ENCODE results near the gene REELD1. TPM values are rescaled to one million over a fixed set of nuclear protein-coding genes. Genes with fewer than 3 reads are reported as not detected.

Gene REELD1
- total RNA-seq, 1 experiment from 2014 or later = not detected

DNA sequence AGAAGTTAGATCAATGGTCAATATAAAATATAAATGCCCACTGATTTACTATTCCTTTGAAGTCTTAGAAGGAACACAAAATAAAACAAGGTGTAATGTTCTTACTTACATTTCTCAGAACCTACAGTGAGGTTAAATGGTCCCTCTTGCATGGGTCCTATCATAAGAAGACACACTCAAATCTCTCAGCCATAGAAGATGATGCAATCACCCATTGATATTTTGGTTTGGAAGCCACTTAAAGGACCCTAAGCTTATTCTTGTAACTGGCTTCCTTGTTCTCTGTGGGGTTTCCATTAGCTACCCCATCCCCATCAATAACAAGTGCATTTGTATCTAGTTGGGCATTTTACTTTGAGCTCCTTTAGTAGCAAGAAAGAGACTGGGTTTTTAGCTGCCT, 15.1 kb downstream of the REELD1 start:
- Histone ChIP-seq H3K23ac (ENCODE audit: insufficient read length, low read depth, low read length) (no peak overlapping the region), H3K18ac (ENCODE audit: insufficient read length, low read depth, low read length) (no peak overlapping the region), H3K4me1 (ENCODE audit: insufficient read depth, low read length) (no peaks in the 10 kb centered on the region), H3K23me2 (ENCODE audit: insufficient read length, low read depth, low read length, poor library complexity, severe bottlenecking) (no peaks in the 10 kb centered on the region), H2BK12ac (ENCODE audit: insufficient read length, low read depth, low read length) (no peak overlapping the region), H3K9ac (ENCODE audit: extremely low read depth, insufficient read length, low read length) (no peak overlapping the region), H2BK5ac (ENCODE audit: insufficient read length, low read length) (no peak overlapping the region), H3K56ac (ENCODE audit: insufficient read length, low read depth, low read length) (no peak overlapping the region), H3T11ph (ENCODE audit: low read length) (no peak overlapping the region), H4K91ac (ENCODE audit: insufficient read length, low read depth, low read length) (no peak overlapping the region), H4K8ac (replicated peaks; ENCODE audit: insufficient read length, low read depth, low read length) (no peak overlapping the region), H2AFZ (ENCODE audit: low read length) (no peak overlapping the region), H2BK15ac (ENCODE audit: low read depth, low read length) (no peak overlapping the region), H3K4ac (ENCODE audit: low read depth, low read length) (no peak overlapping the region), H2BK120ac (ENCODE audit: low read depth, low read length, poor library complexity, severe bottlenecking) (no peak overlapping the region), H3K9me3 (ENCODE audit: control insufficient read depth, low read depth, low read length) (no peaks in the 10 kb centered on the region), H3K79me1 (ENCODE audit: insufficient read depth, low read depth, low read length, poor library complexity, severe bottlenecking) (no peaks in the 10 kb centered on the region), H3K79me2 (ENCODE audit: insufficient read depth, low read length) (no peaks in the 10 kb centered on the region), H3K4me2 (ENCODE audit: insufficient read depth, insufficient read length, low read length) (no peak overlapping the region), H3K14ac (ENCODE audit: insufficient read depth, low read length) (no peak overlapping the region), H4K5ac (ENCODE audit: insufficient read length, low read depth, low read length) (no peak overlapping the region), H3K27ac (ENCODE audit: insufficient read length, low read depth, low read length) (no peak overlapping the region), H3K27me3 (ENCODE audit: insufficient read depth, low read length) (no peaks in the 10 kb centered on the region), H2AK5ac (ENCODE audit: insufficient read length, low read length) (no peak overlapping the region), H2BK20ac (ENCODE audit: low read depth, low read length, poor library complexity, severe bottlenecking) (no peak overlapping the region), H4K20me1 (ENCODE audit: control insufficient read depth, insufficient read depth, insufficient read length) (no peaks in the 10 kb centered on the region)
- no peaks in the 10 kb centered on the region for H3K9me3 Mint-ChIP-seq
- DNase-seq = no peak
- no peaks in the 10 kb centered on the region for H3K4me1 Mint-ChIP-seq
- no peak overlapping the region for H3K4me3 Mint-ChIP-seq
- no peaks in the 10 kb centered on the region for H3K36me3 Mint-ChIP-seq (ENCODE audit: insufficient read depth in 1 of 3, low read depth in 3 of 3)
- TF ChIP-seq CTCF (conservative IDR thresholded peaks at IDR 0.05) = no peak
- no peak overlapping the region; a peak in 1 of 7 replicates for H3K27ac Mint-ChIP-seq
- no peaks in the 10 kb centered on the region; the same call in 1 of the 2 replicates for H3K27me3 Mint-ChIP-seq (ENCODE audit: low read depth)

All from H9 (cell line).